H9 (cell line): Measurements from ENCODE around the gene TRAPPC8. TPM values are rescaled to one million over a fixed set of nuclear protein-coding genes. Genes with fewer than 3 reads are reported as not detected.
A peak's percentile ranks its signal among the peaks of the same experiment; 100 is the strongest.

Source experiments
- DNase-seq: peaks from one replicate; pipeline ENCODE4 v3.0.0-alpha.2; 2017
- H2AFZ ChIP-seq: one replicate; pipeline ENCODE4 v1.6.1; 2013; ENCODE audit warnings: mild to moderate bottlenecking, low read length, control low read depth, moderate library complexity
- H2AK5ac ChIP-seq: 2 replicates; pipeline ENCODE4 v1.6.1; 2013; ENCODE audit warnings: low read length, control low read depth, mixed read lengths; ENCODE audit not compliant: insufficient read length
- H2BK120ac ChIP-seq: one replicate; pipeline ENCODE4 v1.6.1; 2013; ENCODE audit warnings: low read depth, mild to moderate bottlenecking, low read length, control low read depth, inconsistent platforms; ENCODE audit not compliant: poor library complexity, severe bottlenecking
- H2BK12ac ChIP-seq: 2 replicates; pipeline ENCODE4 v1.6.1; 2013; ENCODE audit warnings: low read length, control low read depth, mixed read lengths, low read depth; ENCODE audit not compliant: insufficient read length
- H2BK15ac ChIP-seq: 2 replicates; pipeline ENCODE4 v1.6.1; 2013; ENCODE audit warnings: low read depth, low read length, control low read depth
- H2BK20ac ChIP-seq: one replicate; pipeline ENCODE4 v1.6.1; 2013; ENCODE audit warnings: low read depth, mild to moderate bottlenecking, low read length, control low read depth, inconsistent platforms; ENCODE audit not compliant: poor library complexity, severe bottlenecking
- H2BK5ac ChIP-seq: 2 replicates; pipeline ENCODE4 v1.6.1; 2013; ENCODE audit warnings: low read length, control low read depth, mixed read lengths; ENCODE audit not compliant: insufficient read length
- H3K14ac ChIP-seq: 2 replicates; pipeline ENCODE4 v1.6.1; 2013; ENCODE audit warnings: low read length, control low read depth; ENCODE audit not compliant: insufficient read depth
- H3K18ac ChIP-seq: 2 replicates; pipeline ENCODE4 v1.6.1; 2013; ENCODE audit warnings: low read depth, mild to moderate bottlenecking, mixed read lengths, low read length, control low read depth; ENCODE audit not compliant: insufficient read length
- H3K23ac ChIP-seq: 2 replicates; pipeline ENCODE4 v1.6.1; 2013; ENCODE audit warnings: low read length, control low read depth, mixed read lengths, low read depth; ENCODE audit not compliant: insufficient read length
- H3K23me2 ChIP-seq: 2 replicates; pipeline ENCODE4 v1.6.1; 2013; ENCODE audit warnings: low read depth, mild to moderate bottlenecking, mixed read lengths, low read length, control low read depth; ENCODE audit not compliant: insufficient read length, poor library complexity, severe bottlenecking
- H3K27ac ChIP-seq: 2 replicates; pipeline ENCODE4 v1.5.1; 2013; ENCODE audit warnings: low read length, control low read depth, mixed read lengths, low read depth; ENCODE audit not compliant: insufficient read length
- H3K27me3 ChIP-seq: 2 replicates; pipeline ENCODE4 v1.6.1; 2013; ENCODE audit warnings: low read length, control low read depth, inconsistent platforms; ENCODE audit not compliant: insufficient read depth
- H3K4ac ChIP-seq: 2 replicates; pipeline ENCODE4 v1.6.1; 2013; ENCODE audit warnings: low read depth, mild to moderate bottlenecking, control low read depth, inconsistent platforms, low read length, moderate library complexity
- H3K4me1 ChIP-seq: 2 replicates; pipeline ENCODE4 v1.6.1; 2013; ENCODE audit warnings: low read length, control low read depth, inconsistent platforms; ENCODE audit not compliant: insufficient read depth
- H3K4me2 ChIP-seq: 2 replicates; pipeline ENCODE4 v1.6.1; 2013; ENCODE audit warnings: low read length, control low read depth, mixed read lengths; ENCODE audit not compliant: insufficient read length, insufficient read depth
- H3K56ac ChIP-seq: 2 replicates; pipeline ENCODE4 v1.6.1; 2013; ENCODE audit warnings: low read depth, mild to moderate bottlenecking, mixed read lengths, low read length, control low read depth; ENCODE audit not compliant: insufficient read length
- H3K79me1 ChIP-seq: 2 replicates; pipeline ENCODE4 v1.6.1; 2013; ENCODE audit warnings: low read depth, mild to moderate bottlenecking, moderate library complexity, low read length, control low read depth, inconsistent platforms; ENCODE audit not compliant: insufficient read depth, poor library complexity, severe bottlenecking
- H3K79me2 ChIP-seq: 2 replicates; pipeline ENCODE4 v1.6.1; 2013; ENCODE audit warnings: low read length, control low read depth, inconsistent platforms; ENCODE audit not compliant: insufficient read depth
- H3K9ac ChIP-seq: 2 replicates; pipeline ENCODE4 v1.6.1; 2013; ENCODE audit warnings: low read length, control low read depth, mixed read lengths; ENCODE audit not compliant: insufficient read length; ENCODE audit errors: extremely low read depth
- H3K9me3 ChIP-seq: one replicate; pipeline ENCODE4 v1.6.1; 2013; ENCODE audit warnings: low read depth, low read length, inconsistent platforms; ENCODE audit not compliant: control insufficient read depth
- H3T11ph ChIP-seq: one replicate; pipeline ENCODE4 v1.6.1; 2013; ENCODE audit warnings: mild to moderate bottlenecking, low read length, control low read depth, inconsistent platforms
- H4K20me1 ChIP-seq: one replicate; pipeline ENCODE4 v1.6.1; 2013; ENCODE audit not compliant: control insufficient read depth, insufficient read length, insufficient read depth
- H4K5ac ChIP-seq: 2 replicates; pipeline ENCODE4 v1.6.1; 2013; ENCODE audit warnings: low read depth, mild to moderate bottlenecking, mixed read lengths, low read length, control low read depth; ENCODE audit not compliant: insufficient read length
- H4K8ac ChIP-seq: replicated peaks from 2 replicates; pipeline ENCODE4 v1.6.1; 2013; ENCODE audit warnings: low read length, control low read depth, mixed read lengths, low read depth; ENCODE audit not compliant: insufficient read length
- H4K91ac ChIP-seq: 2 replicates; pipeline ENCODE4 v1.6.1; 2013; ENCODE audit warnings: low read depth, mild to moderate bottlenecking, moderate library complexity, mixed read lengths, low read length, control low read depth; ENCODE audit not compliant: insufficient read length
- H3K27ac Mint-ChIP-seq, 3 experiments: 2 replicates in 2 of 3; 3 replicates in 1 of 3; pipeline ENCODE4 v1.8.0; 2020 to 2021; ENCODE audit warnings: mixed read lengths in 3 of 3, mild to moderate bottlenecking in 1 of 3, moderate library complexity in 1 of 3
- H3K27me3 Mint-ChIP-seq: 2 replicates; pipeline ENCODE4 v1.8.0; 2021; ENCODE audit warnings: low read depth, mild to moderate bottlenecking, moderate library complexity, mixed read lengths
- H3K36me3 Mint-ChIP-seq, 3 experiments: 2 replicates in 2 of 3; 3 replicates in 1 of 3; pipeline ENCODE4 v1.8.0; 2020 to 2021; ENCODE audit warnings: low read depth in 3 of 3, mixed read lengths in 3 of 3; ENCODE audit not compliant: insufficient read depth in 1 of 3
- H3K4me1 Mint-ChIP-seq, 2 experiments: 2 replicates each; pipeline ENCODE4 v1.8.0; 2020; ENCODE audit warnings: mixed read lengths in 2 of 2
- H3K4me3 Mint-ChIP-seq, 2 experiments: 2 replicates in 1 of 2; 3 replicates in 1 of 2; pipeline ENCODE4 v1.8.0; 2020 to 2021; ENCODE audit warnings: mild to moderate bottlenecking in 2 of 2, mixed read lengths in 2 of 2, moderate library complexity in 1 of 2
- H3K9me3 Mint-ChIP-seq, 2 experiments: 2 replicates in 1 of 2; 3 replicates in 1 of 2; pipeline ENCODE4 v1.8.0; 2020; ENCODE audit warnings: mild to moderate bottlenecking in 2 of 2, mixed read lengths in 2 of 2, moderate library complexity in 1 of 2
- WGBS: extraction: QIAGEN DNeasy Blood & Tissue Kit; methylation state at CpG from one replicate; pipeline ENCODE4 v1.1.7; 2013; ENCODE audit warnings: missing lambda C conversion rate, low lambda C conversion rate, mixed read lengths; ENCODE audit not compliant: insufficient read length; ENCODE audit errors: extremely low coverage; 5-methylcytosine and 5-hydroxymethylcytosine counted together
- total RNA-seq: library from RNA; stranded (reverse); gene quantifications from 2 replicates; pipeline ENCODE4 v1.2.1, GENCODE V29; 2021
- TF ChIP-seq, protein P1 (sequence below): fragments of 200-600 bp; sonication (generic); conservative IDR thresholded peaks from 3 replicates; pipeline ENCODE4 v1.8.0; 2021; ENCODE audit warnings: antibody characterized with exemption, mild to moderate bottlenecking

The TRAPPC8 gene
- total RNA-seq, 1 experiment from 2014 or later: 40.4 TPM

GRCh38 chr18:31792580-31792911 is 150.4 kb downstream of the TRAPPC8 start:
- H4K20me1 ChIP-seq: no peaks in the 10 kb centered on the region
- H3K9me3 Mint-ChIP-seq: no peaks in the 10 kb centered on the region; a peak in 1 of 5 replicates
- H3T11ph ChIP-seq: no peak overlapping the region
- no peak overlapping the region for H3K4me3 Mint-ChIP-seq
- H3K9ac ChIP-seq: no peak overlapping the region
- no peak overlapping the region for H4K8ac ChIP-seq
- H3K27me3 ChIP-seq: no peaks in the 10 kb centered on the region
- no peaks in the 10 kb centered on the region for H3K9me3 ChIP-seq
- no peak overlapping the region for H4K5ac ChIP-seq
- H2BK15ac ChIP-seq: no peak overlapping the region
- no peak overlapping the region for H3K18ac ChIP-seq
- no peaks in the 10 kb centered on the region; the same call in 1 of the 2 replicates for H3K4me1 ChIP-seq
- TF ChIP-seq, protein P1, sequence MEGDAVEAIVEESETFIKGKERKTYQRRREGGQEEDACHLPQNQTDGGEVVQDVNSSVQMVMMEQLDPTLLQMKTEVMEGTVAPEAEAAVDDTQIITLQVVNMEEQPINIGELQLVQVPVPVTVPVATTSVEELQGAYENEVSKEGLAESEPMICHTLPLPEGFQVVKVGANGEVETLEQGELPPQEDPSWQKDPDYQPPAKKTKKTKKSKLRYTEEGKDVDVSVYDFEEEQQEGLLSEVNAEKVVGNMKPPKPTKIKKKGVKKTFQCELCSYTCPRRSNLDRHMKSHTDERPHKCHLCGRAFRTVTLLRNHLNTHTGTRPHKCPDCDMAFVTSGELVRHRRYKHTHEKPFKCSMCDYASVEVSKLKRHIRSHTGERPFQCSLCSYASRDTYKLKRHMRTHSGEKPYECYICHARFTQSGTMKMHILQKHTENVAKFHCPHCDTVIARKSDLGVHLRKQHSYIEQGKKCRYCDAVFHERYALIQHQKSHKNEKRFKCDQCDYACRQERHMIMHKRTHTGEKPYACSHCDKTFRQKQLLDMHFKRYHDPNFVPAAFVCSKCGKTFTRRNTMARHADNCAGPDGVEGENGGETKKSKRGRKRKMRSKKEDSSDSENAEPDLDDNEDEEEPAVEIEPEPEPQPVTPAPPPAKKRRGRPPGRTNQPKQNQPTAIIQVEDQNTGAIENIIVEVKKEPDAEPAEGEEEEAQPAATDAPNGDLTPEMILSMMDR: no peak
- H2BK12ac ChIP-seq: no peak overlapping the region
- no peaks in the 10 kb centered on the region for H3K27me3 Mint-ChIP-seq
- H3K79me1 ChIP-seq: no peaks in the 10 kb centered on the region
- no peaks in the 10 kb centered on the region for H3K79me2 ChIP-seq
- H3K23me2 ChIP-seq: no peaks in the 10 kb centered on the region
- no peak overlapping the region for H3K4ac ChIP-seq
- no peak overlapping the region for H2BK120ac ChIP-seq
- no peak overlapping the region for H3K56ac ChIP-seq
- H3K27ac Mint-ChIP-seq: peak overlapping the region in 1 of 3 experiments; percentile 19; a peak in 1 of 7 replicates
- H3K14ac ChIP-seq: no peak overlapping the region
- no peak overlapping the region for H3K4me2 ChIP-seq
- no peak overlapping the region for H2BK5ac ChIP-seq
- no peak overlapping the region for H3K27ac ChIP-seq
- no peaks in the 10 kb centered on the region; a peak in 1 of 7 replicates for H3K36me3 Mint-ChIP-seq
- H2AK5ac ChIP-seq: no peak overlapping the region
- H2BK20ac ChIP-seq: no peak overlapping the region
- no CpG with 5 or more reads among the region's 2 CpGs for WGBS
- H2AFZ ChIP-seq: no peak overlapping the region
- no peak overlapping the region for H3K23ac ChIP-seq
- DNase-seq: no peak
- peaks cover 0 to 8% of the 10 kb centered on the region in 2 experiments; a peak in 2 of 4 replicates for H3K4me1 Mint-ChIP-seq
- no peak overlapping the region for H4K91ac ChIP-seq
